Measurements from ENCODE around the gene ZFAND3.

Gene ZFAND3

GRCh38 chr6:37798436-37799262, 20.9 kb upstream of the ZFAND3 start:
- FAIRE-seq, result no peak

- no peak for FAIRE-seq
Observed at GRCh38 chr6:37799263-37799644, 20.3 kb upstream of the ZFAND3 start.

- no peak for FAIRE-seq
Observed at GRCh38 chr6:37800703-37801604, 18.6 kb upstream of the ZFAND3 start.

GRCh38 chr6:37801605-37801940, 18.0 kb upstream of the ZFAND3 start:
- no peak for FAIRE-seq

- FAIRE-seq, result no peak
Observed at GRCh38 chr6:37802810-37803209, 16.7 kb upstream of the ZFAND3 start.

DNA sequence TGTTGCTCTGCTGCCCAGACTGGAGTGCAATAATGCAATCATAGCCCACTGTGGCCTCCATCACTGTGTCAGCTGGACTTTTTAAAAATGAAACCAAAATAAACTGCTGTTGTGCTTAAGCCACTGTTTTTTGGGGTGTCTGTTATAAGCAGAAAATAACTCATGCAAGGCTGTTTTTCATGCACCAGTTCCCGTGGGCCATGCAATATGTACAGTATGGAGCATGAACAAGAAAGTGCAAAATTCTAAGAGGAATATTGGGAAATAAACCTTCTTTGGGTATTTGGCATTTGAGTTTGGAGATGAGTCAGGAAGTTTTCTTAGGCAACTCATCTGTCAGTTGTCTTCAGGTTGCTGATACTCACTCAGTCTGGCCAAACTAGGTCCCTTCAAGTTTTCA, 14.9 kb upstream of the ZFAND3 start:
- FAIRE-seq, result no peak

GRCh38 chr6:37806213-37806612, 13.3 kb upstream of the ZFAND3 start:
- FAIRE-seq, result no peak

GRCh38 chr6:37807656-37808055, 11.9 kb upstream of the ZFAND3 start:
- no peak for FAIRE-seq

DNA sequence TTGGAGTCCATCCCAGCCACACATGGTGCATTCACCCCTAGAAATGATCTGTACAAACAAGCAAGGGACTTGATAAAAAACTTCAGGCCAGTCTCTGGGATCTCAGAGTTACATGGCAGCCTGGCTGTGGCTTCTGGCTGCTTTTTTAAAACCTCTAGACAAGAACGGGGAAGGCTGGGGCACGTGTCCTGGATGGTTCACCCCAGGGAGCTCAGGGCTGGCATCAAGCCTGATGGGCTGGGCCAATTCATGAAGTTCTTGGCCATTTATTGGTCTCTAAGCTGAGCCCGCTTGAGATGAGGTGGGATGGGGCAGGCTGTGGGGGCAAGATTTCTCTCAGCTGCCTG, 10.4 kb upstream of the ZFAND3 start:
- no peak for FAIRE-seq

- FAIRE-seq, result no peak
Observed at GRCh38 chr6:37812841-37813240, 6.7 kb upstream of the ZFAND3 start.

DNA sequence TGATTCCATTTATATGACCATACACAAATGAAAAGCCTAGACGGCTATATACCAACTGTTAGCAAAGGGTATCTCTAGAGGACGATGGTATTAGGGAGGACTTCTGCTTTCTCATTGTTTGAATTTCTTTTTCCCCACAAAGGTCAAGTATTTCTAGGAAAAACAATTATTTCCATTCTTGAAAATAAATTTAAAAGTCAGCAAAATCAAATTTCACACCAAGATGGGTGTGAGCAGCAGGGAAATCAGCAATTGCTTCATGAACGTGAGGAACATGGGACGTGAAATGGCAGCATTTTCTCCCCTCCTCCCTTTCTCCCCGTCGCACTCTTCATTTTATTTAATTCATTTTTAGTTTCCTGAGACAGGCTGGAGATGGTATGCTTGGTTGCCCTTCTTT, 5.2 kb upstream of the ZFAND3 start:
- no peak for FAIRE-seq

- no peak for FAIRE-seq
Observed at GRCh38 chr6:37816599-37817375, 2.7 kb upstream of the ZFAND3 start.

DNA sequence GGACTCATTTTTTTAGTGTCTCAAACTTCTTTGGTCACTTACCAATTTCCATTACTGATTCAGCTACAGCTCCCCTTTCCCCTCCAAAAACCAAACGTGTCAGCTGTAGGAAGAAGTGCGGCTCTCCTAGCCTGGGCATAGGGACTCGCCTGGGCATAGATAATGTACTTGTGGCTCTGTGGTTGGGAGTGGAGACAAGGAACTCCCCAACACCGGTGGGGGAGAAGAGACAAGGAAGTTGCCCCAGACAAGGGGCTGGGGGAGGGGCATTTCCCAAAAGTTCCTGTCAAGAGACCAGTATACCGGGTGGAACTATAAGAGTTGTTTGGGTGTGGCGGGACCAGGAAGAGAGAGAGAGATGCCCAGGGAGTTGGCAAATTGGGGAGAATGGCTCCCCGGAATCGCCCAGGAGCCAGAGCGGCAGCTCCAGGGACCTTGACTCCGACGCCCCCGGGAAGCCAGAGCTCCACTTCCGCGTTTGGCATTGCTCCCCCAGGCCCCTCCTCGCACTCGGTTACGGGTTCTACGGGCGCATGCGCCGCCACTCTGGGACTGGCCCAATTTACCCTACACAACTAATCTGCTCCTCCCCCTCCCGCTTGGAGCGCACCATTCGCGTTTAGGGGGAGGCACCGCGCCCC, 871 bp upstream of the ZFAND3 start:
- no peak for FAIRE-seq

GRCh38 chr6:37819802-37820717, 533 bp downstream of the ZFAND3 start:
- FAIRE-seq, result no peak

- FAIRE-seq, result no peak
Observed at GRCh38 chr6:37820718-37821079, 1.2 kb downstream of the ZFAND3 start.

DNA sequence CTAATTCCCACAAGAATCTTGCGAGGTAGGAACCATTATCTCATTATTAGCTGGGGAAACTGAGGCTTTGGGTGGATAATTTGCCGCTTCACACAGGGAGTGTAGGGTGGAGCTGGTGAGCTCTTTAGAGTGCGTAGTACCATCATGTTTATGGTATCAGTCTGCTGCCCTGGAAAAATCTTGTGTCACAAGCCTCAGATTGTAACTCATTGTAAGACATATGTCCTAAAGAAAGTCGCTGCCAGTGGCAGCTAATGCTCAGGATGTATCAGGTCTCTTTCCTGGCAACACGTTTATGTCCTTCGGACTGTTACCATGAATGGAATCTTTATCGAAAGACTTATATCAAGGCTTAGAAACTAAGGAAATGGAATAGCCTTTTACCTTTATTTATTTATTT, 1.9 kb downstream of the ZFAND3 start:
- FAIRE-seq, result no peak

DNA sequence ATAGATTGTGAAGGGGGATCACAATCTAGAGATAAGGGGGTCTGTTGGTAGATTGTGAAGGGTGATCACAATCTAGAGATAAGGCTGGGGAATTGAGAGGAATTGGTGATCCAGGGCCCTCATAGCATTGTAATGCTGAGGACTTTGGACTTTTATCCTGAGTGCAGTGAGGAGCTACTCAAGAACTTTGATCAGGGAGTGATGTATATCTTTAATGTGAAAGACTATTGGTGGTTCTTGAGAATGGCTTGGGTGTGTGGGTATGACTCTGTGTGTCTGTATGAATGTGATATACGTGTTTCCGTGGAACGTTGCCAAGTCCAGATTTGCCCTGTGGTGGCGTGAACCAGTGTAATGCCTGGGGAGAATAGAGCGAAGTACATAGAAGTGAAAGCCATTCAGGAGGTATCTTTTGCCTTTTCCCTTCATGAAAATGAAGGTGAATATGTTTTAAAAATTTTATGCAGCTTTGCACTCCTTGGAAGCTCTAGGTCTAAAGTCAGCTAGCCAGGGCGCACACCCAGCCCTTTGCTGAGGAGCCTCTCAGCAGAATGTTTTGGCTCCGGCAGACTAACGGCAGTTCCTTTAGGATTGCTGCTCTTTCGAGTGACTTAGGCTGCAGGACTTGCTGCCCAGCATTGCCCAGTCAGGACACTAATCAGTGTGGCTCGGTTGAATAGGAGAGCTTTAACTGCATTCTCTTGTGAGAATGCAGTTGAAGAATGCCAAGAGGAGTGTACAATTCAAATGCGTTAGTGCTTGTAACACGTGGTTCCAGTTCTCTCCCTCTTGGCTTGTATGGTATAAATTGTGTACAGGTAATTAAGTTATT, 3.5 kb downstream of the ZFAND3 start:
- no peak for FAIRE-seq

GRCh38 chr6:37824170-37824569, 4.6 kb downstream of the ZFAND3 start:
- no peak for FAIRE-seq

GRCh38 chr6:37826188-37826587, 6.7 kb downstream of the ZFAND3 start:
- no peak for FAIRE-seq

DNA sequence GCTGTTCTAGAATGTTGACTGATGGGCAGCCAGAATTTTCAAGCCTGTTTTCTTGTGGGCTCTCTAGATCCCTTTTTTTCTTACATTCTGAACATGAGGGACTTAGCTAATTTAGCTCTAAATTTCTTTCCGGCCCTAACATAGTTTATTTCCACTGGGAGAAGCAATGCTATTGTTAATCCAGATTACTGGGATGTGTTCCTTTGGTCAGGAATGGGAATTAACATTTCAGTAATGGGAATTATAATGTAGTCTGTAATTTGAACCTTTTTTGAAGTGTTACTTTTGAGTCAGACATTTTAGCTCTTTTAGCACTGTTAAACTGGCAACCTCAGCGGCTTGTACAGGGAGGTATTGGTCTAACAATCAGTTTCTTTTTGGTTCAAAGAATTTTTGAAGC, 7.5 kb downstream of the ZFAND3 start:
- FAIRE-seq, result no peak
